AG20443 (cell line): ENCODE results near the gene SGO2.
A peak's percentile ranks its signal among the peaks of the same experiment; 100 is the strongest.
"Not testable (repeated sequence)": the region's sequence is repeated elsewhere in the genome, so short reads cannot be mapped to it uniquely, and the experiment has no call there.

Source experiments
- DNase-seq: peaks from one replicate; pipeline ENCODE4 v3.0.0; 2012; ENCODE audit warnings: low spot score, mixed read lengths

The SGO2 gene

DNA sequence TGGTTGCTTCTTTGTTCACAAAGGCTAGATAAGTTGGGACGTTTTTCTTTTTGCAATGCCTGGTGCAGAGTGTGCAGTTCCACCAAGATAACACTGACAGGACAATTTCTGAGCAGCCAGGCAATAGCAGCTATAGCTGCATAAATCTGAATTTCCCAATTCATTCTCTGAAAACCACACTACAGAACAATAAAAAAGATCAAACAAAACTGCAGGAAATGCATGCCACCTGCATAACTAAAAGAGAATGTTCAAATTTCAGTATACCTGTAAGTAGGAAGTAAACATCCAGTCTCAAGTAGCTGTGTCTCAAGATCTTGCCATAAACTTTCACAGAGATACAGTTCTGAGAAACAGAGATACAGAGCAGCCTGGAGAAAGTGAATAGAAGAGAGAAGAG, 10.9 kb upstream of the SGO2 start:
- DNase-seq: no peak

DNA sequence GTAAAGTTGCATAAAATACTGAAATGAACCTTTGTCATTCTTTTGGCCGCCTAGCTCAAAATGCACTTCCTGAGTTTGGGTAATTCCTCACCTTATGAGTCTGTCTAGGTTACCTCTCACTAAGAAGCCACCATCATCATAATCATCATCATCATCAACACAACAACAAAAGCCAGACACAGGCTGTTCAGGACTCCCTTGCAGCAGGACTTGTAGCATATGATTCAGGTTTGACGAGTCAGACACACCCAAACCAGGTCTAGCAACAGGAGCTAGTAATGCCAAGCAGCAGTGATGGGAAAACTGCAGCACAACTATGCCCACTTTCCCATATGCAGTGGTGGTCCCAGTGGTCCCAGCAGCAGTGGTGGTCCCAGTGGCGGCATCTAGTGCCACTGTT, 2.8 kb upstream of the SGO2 start:
- no peak for DNase-seq

DNA sequence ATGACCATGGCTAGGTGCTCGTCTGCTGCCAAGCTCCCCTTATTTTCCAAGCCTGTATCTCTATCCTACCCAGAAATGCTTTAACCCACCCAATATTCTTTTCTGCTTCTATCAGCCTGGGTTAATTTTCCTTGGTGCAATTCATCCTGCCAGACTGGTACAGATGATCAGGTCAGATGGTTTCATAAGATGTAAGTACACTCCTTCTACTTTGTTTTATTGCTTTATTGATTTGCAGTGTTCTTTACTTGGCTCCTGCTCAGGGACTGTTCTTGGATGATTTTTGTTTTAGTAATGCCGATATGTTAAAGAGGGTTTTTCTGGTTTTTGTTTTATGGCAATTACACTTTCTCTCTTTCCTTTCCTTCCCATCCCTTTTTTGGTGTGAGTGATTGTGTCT, 2.4 kb upstream of the SGO2 start:
- no peak for DNase-seq

DNA sequence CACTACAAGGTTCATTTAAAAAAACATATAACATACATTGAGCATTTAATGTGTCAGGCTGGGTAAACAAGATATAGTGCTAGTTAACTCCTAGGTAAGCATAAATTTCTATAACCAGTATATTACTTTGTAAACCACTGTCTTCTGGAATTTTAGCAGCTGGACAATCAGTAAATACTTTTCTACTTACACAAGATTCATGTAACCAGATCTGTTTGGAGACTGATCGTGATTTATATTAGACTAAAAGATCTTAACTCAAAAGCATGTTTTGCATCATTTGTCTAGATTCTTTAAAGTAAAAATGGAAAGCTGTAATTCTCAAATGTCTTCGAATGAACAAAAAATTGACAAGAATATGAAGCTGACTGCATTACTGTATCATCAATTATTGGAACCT, 941 bp upstream of the SGO2 start:
- DNase-seq: no peak

DNA sequence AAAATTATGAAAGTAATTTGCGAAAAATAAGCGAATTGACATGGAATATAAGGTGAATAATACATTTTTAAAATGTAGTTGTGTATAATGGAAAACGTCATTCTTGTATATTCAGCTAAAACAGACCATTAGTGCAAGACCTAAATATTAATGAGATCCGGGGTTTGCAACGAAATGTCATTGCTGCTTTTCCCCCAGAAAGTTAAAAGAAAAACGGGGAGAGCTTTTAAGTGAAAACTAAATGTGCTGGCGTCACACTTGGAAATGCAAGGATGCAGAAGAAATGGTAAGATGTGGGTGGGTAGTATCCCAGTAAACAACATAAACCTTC, 491 bp upstream of the SGO2 start:
- no peak for DNase-seq

DNA sequence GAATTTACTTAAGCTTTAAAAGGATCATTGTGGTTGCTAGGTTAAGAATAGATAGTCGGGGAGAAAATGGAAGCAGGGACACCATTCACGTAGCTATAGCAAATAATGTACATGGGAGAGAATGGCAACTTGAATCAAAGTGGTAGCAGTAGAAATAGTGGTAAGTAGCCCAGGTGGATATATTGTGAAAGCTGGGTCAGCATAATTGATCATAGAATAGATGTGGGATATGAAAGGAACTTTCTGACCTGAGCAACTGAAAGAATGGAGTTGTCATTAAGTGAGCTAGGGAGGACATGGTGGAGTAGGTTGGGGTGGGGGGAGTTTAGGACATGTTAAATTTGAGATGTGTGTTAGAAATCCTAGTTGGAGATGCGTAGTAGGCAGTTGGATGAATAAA, 2.2 kb downstream of the SGO2 start:
- no peak for DNase-seq

DNA sequence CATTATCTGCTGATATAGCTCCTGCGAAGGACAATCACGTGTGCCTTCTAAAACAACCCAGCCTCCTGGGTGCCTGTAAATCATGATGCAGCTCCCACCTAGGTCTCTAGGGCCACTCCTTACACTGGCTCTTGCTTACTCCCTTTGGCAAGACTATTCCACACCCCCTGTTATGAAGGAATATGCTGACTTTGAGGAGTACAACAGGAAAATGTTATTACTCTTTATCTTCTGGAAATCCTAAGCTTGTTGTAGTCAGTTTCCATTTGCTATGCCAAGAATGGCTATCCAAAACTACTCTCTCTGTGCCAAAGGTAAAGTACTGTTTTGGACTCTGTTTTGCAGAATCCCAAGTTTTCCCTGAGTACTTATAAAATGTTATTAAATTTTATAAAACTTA, 7.7 kb downstream of the SGO2 start:
- no peak for DNase-seq

DNA sequence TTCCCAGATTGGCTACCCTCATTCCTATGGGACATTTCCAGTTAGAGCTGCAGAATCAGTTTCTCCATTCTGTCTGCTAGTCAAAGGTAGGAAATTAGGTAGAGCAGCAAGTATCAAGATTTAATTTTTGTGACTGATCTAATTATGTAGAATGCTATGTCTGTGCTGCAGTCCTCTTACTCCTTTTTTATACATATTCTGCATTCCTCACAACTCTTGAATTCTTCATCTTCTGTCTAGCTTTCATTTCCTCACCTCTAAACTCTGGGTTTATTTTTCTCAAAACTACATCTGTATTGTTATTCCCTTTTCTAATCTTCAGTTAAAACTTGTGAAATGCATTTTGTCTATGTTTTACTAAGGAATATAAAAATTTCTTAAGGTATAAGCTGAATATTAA, 8.6 kb downstream of the SGO2 start:
- DNase-seq: no peak

DNA sequence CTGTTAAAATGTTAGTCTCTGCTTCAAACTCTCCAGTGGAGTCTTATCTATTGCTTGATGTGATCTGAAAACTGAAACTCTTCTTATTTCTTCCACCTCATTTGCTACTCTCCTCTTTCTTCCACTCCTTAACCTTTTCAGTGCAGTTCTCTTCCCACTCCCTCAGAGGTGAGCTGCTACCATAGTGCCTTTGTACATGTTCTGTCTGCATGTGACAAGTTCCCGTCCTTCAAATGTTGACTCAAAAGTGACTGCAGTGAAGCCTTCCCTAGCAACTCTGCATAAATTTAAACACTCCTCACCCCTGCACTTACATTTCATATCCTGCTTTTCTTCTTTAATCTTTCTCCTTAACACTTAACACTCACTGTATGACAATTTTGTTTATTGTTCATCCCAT, 12.1 kb downstream of the SGO2 start:
- no peak for DNase-seq

DNA sequence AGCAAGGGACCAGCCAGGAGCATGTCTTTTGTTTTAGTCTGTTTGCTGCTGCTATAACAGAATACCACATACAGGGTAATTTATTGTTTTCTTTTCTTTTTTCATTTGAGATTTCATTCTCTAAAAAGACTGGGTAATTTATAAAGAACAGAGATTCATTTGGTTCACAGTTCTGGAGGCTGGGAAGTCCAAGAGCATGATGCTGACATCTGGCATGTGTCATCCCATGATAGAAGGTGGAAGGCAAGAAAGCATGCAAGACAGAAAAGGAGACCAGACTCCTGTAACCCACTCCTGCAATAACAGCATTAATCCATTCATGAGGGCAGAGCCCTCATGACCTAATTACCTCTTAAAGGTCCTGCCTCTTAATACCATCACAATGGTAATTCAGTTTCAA, 14.8 kb downstream of the SGO2 start:
- DNase-seq: no peak

DNA sequence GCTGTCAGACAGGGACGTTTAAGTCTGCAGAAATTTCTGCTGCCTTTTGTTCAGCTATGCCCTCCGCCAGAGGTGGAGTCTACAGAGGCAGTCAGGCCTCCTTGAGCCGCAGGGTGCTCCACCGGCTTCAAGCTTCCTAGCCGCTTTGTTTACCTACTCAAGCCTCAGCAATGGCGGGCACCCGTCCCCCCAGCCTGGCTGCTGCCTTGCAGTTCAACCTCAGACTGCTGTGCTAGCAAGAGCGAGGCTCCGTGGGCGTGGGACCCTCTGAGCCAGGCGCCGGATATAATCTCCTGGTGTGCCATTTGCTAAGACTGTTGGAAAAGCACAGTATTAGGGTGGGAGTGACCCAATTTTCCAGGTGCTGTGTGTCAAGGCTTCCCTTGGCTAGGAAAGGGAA, 40.6 kb downstream of the SGO2 start:
- not testable (repeated sequence) for DNase-seq

DNA sequence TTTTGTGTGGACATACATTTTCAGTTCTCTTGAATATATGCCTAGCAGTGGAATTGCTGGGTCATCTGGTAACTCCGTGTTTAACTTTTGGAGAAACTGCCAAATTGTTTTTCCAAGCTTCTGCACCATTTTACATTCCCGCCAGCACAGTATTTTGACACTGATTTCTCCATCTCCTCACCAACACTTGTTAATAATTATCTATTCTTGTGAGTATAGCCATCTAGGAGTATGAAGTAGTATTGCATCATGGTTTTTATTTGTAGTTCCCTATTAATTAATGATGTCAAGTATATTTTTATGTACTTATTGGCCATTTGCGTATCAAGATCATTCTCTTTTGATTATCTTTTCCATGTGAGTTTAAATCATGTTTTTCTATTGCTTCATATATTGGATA, 41.9 kb downstream of the SGO2 start:
- no peak for DNase-seq

DNA sequence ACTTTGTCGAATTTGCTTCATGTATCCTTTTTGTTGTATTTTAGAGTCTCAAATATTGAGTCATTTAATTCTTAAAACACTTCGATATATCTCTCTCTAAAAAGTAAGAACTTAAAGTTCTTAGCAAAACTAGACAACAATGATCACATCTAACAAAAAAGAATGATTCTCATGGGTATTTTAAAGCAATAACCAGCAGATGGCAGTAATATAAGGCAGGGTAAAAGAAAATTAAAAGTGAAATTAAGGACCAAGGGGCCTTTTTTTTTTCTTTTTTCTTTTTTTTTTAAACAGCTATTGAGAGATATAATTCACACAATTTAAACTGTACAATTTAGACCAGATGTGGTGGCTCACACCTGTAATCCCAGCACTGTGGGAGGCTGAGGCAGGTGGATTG, 50.0 kb downstream of the SGO2 start:
- peak; percentile 36 for DNase-seq

DNA sequence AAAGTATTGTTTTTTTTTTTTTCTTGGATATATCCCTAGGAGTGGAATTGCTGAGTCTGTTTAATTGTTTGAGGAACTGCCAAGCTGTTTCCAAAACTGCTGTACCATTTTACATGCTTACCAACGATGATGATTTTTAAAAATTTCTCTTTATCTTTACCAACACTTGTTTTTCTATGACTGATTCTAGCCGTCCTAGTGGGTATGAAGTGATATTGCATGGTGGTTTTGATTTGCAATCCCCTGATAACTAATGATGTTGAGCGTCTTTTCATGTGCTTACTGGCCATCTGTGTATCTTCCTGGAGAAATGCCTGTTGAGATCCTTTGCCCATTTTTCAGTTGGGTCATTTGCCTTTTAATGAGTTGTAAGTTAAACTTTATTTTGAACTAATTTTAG, 51.0 kb downstream of the SGO2 start:
- no peak for DNase-seq

DNA sequence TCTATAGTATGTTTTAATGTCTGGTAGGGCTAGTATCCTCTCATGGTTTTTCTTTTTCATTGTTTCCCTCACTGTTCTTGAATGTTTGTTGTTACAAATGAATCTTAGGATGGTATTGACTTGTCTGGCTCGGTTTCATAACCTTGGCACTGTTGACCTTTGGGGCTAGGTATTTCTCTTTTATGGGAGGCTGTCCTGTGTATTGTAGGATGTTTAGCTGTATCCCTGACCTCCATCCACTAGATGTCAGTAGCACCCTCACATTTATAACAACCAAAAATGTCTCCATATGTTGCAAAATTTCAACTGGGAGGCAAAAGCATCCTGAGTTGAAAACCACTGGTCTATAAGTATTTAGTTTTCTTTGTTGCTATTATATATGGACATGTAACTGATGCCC, 52.8 kb downstream of the SGO2 start:
- DNase-seq: no peak

DNA sequence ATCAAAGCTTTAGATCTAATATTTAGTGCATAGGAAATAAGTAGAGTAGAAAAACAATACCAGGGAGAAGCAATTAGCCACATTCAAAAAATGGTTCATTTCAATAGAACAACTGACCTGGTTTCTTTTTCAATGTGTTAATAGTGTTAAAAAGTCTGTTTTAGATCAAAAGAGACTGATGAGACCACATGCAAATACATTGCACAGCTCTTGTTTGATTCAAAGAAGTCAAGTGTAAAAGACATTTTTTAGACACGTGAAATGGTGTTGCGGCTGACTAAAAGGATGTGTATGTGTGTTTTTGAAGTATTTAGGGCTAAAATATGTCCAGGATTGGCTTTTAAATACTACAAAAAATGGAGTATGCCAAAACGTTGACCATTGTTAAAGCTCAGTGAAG, 58.6 kb downstream of the SGO2 start:
- DNase-seq: no peak

DNA sequence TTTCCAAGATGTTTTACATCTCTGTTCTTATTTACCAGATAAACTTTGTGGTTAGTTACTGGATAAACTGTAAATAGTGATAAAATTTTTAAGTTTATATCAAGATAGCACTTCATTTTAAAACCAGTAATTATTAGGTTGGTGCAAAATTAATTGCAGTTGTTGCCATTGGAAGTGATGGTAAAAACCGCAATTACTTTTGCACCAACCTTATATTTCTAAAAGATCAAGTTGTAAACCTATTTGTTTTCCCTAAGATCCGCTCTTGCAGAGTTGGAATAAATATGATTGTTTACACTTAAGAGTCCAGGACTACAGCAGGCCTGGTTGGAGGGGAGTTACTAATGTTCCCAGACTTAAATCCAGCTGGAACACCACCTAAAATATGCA, 59.3 kb downstream of the SGO2 start:
- no peak for DNase-seq

DNA sequence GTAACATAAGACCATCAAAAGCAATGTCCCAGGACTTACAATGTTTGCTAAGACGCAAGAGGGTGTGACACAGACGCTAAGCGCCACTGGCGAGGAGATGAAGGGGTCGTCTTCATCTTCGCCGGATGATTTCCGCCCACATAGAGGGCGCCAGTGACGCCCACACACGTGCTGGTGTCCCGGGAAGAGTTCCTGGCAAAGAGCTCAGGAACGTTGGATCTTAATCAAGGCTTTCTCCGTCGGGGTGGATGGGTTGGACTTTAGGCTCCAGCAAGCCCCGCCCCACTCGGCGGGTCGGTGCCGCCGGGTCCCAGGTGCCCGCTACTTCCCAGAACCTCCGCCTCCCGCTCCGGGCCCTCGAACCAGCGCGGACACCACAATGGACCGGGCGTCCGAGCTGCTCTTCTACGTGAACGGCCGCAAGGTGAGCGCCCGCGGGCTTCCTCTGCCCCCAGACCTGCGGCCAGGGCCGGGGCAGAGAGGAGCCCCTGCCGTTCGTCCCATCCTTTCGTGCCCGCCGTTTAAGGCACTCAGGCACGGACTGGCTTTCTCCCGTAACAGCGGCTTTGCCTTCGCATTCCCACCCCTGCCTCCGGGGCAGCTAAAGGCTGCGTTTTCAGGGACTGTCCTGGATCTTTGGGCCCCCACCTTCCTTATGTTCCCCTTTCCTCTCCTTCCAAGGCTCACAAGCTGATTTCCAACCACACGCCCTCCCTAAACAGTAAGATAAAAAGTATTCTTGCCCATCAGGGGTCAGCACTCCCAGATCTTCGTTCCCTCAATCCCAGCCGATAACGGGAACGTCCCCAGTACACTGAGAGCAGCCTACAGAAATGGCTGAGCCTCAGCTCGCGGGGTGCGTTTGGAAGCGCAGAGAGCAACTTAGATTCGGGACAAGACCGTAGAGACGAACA, 60.0 kb downstream of the SGO2 start, which contains the start of gene AOX1:
Gene AOX1 (plus strand): TSS at position 285 of the 914 bp plus-strand sequence. CDS start 95 bp downstream, at position 380.
- peak; percentile 79 for DNase-seq

DNA sequence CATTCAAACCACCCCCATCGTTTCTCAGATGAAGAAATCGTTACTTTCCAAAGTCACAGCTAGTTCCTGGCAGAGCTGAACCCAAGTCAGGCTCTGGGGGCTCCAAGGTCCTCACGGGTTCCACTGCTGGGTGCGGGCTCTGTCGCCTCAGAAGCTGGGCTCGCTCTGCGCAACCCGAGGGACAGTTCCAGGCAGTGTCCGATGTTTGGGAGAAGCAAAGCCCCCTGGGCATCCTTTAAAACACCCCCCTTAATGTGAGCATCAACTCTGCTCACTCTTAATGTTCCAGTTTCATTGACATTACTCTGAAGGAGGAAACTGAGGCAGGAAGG, 60.6 kb downstream of the SGO2 start:
- no peak for DNase-seq

DNA sequence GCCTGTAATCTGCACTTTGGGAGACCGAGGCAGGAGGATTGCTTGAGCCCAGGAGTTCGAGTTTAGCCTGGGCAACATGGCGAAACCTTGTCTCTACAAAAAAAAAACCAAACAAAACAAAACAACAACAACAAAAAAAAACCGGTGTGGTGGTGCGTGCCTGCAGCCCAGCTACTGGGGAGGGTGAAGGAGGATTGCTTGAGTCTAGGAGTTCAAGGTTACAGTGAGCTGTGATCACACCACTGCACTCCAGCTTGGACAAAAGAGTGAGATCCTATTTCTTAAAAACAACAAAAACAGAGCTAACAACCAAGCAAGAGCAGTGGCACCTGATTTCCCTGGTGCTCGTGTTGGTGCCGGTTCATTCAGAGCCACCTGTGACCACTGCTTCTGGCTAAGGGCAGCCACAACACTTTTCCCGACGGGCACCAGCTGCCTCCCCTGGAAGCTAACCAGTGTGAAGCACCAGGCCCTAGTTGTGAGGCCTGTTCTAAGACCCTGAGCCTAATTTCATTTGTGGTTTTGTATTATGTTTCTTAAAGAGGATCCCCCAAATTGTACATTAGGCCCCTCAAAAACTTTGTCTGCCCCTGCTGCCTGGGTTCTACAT, 61.1 kb downstream of the SGO2 start:
- no peak for DNase-seq

DNA sequence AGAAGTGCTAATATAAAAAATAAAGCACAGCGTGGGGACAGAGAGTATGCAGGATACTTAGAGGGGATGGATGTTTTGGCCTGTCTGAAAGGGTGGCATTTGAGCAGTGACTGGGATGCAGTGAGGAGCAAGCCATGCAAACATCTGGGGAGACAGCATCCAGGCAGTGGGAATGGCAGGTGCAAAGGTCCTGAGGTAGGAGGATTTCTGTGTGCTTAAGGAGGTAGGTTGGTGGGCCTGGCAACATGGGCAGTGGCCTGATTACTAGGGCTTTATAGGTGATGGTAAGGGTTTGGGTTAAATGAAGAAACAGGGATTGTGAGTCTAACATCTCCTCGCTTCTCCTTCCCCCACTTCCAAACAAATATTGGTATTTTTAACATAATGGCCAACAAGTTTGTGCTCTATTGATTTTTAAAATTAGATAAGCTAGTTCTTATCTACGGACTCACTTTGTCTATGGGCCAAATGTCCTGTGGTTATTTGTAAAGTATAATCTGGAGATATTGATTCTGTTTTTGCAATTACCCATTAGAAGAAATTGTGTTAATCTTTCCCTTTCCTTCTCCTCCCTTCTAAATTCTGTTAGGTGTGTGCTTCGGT, 62.2 kb downstream of the SGO2 start:
- DNase-seq: no peak

DNA sequence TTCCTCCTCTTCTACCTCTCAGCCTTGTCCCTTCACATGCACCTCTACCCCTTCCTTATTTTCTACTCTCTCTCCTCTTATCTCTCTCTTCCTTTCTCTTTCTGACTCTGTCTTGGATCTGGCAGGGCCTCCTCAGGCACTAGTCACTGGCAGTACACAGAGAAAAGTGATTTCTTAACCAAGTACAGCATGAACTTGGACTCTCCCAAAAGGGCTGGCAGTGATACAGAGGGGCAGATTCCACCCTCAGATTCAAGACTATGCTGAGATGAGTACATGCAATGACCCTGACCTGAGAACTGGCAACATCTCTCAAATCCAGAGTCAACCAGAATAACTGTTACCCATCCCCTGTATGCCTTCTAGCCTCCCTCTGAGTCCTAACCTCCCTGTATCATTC, 64.1 kb downstream of the SGO2 start:
- peak; percentile 59 for DNase-seq

DNA sequence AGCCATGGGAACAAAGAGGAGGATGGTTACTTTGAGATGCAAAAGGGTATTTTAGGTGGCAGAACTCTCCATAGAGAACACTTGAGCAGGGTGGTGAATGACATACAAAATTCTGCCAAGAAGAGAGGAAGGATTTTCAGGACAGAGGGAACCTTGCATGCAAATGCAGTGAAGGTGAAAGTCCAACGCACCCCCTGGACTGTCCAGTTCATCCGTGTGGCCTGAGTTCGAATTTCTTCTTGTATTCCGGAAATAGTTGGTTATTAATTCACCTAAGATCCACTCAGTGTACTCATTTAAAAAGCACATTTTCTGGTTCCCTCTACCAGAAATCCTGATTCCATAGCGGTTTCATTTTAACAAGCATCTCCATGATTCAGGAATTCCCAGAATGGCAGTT, 65.3 kb downstream of the SGO2 start:
- no peak for DNase-seq
